GM21723 (cell line): ENCODE data around the gene GRIA3.

ENCODE experiments used
- ATAC-seq: cut with Tn5 transposase; IDR thresholded peaks from one replicate; pipeline ENCODE4 v1.9.1; 2021; ENCODE audit warnings: mild to moderate bottlenecking, moderate library complexity; ENCODE audit not compliant: unreplicated experiment

Gene GRIA3

DNA sequence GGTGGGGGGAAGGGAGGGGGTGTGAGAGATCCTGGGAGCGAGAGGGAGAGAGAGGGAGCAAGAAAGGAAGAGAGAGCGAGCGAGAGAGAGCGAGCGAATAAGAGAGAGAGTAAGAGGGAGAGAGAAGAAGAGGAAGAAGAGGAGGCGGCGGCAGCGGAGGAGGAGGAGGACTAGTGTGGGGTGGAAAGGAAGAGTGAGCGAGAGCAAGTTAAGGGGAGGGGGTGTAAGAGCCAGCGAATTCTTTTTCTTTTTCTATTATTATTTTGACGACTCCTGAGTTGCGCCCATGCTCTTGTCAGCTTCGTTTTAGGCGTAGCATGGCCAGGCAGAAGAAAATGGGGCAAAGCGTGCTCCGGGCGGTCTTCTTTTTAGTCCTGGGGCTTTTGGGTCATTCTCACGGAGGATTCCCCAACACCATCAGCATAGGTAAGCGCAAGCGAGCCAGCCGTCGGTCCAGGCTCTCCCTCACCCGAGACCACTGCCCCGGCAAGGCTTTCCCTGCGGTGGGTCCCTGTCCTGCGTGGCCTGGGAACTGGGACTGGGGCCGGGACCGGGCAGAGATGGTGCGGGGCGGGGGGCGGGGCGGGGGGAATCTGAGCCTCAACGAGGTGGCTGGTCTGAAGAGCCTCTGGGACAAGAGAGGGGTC lies at the start of gene GRIA3:
Gene GRIA3 (plus strand): TSS at position 60 of the 647 bp plus-strand sequence. CDS start 258 bp downstream, at position 318.
- ATAC-seq, result no peak

DNA sequence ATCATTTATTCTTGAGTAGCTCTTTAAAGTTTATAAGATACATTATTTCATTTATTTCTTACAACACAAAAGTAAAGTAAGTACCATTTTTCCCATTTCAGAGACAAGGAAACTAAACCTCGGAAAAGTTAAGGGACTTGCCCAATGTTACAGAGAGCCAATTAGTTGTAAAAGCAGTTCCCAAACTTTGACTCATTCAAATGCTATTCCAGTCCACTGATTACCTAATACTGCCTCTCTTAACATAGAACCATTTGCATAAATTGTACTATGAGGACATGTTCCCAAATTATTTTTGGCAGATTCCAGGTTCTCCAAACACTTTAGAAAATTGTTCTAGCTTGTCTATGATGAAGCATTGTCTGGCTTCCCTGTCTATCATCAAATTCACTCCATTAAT lies 45.6 kb upstream of the GRIA3 start:
- no peak for ATAC-seq

DNA sequence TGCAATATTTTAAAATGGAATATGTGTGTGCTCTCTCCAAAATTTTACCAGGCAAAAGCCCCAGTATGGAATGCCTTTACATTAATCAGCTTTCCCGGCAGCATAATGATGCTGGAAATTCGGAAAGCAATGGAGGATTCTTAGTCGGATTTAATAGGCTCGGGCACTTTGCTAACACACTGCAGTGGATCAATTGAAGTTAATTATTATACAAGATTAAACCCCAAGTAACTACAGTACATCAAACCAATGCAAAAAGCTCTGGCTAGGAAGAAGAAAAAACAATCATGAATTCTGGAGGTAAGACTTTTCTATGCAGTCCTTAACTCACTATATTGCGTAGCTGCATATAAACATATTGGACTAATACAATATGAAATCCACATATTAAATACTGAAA lies 43.6 kb upstream of the GRIA3 start:
- no peak for ATAC-seq

DNA sequence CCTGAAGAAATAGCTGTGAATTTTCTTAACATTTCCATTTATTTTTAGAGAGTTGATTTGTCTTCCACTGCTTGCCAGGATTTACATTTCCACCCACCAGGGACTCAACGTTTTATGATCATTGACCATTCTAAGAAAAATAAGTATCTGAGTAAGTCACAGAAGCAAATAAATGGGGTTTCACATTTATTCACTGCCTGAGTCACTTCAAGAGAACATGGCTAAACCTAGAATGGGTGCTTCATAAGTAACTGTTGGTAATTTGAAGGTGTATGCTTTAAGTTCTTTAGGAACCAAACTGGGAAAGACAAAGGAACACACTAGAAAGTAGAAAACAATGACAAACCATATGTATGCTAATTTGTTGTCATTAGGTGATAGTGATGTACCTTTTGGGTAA lies 43.2 kb upstream of the GRIA3 start:
- ATAC-seq, result no peak

DNA sequence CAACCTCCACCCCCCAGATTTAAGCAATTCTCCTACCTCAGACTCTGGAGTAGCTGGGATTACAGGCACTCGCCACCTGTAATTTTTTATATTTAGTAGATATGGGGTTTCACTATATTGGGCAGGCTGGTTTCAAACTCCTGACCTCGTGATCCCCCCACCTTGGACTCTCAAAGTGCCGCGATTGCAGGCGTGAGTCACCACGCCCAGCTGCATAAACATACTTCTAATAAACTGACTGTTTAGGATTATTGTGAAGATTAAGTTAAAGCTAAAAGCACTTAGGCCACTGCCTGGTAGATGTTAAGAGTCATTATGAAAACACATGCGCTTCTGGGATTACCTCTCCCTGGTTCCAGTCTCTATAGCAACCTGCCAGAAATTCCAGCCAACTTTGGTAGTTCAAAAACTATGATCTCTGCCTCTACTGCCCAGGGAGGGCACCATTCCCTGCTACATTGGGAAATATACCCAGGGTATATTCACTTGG lies 30.2 kb upstream of the GRIA3 start:
- ATAC-seq, result no peak

DNA sequence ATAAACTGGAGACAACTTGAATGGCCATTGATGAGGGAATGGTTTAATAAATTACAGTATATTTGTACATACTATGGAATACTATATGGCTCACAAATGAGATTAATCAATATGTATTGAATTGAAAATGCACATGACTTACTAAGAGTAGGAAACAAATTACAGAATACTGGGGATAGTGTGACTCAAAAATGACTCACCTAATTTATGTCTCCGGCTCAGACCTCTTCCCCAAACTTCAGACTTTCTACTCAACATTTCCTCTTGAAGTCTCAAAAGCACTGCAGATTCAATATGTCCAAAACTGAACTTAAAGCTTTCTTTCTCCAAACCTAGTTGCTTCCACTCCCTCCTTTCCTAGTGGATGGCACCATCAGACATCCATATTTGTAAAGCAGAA lies 28.8 kb upstream of the GRIA3 start:
- no peak for ATAC-seq

DNA sequence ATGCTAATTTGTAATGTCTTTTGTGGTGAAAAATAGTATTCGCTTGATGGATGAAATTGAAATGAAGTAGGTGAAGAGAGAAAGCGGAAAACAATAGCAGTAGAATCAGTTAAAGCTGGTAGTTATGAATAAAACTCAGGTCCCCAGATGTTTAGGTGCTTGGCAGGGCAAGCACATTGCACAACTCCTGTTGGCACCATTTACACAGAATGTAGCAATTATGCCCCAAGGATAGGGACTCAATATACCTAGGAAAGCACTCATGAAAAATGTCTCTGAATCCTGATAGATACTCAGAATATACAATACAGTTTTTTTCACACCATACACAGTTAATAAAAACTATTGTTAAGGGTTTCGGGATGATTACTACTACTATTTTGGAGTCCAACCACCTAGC lies 26.5 kb upstream of the GRIA3 start:
- ATAC-seq, result no peak

DNA sequence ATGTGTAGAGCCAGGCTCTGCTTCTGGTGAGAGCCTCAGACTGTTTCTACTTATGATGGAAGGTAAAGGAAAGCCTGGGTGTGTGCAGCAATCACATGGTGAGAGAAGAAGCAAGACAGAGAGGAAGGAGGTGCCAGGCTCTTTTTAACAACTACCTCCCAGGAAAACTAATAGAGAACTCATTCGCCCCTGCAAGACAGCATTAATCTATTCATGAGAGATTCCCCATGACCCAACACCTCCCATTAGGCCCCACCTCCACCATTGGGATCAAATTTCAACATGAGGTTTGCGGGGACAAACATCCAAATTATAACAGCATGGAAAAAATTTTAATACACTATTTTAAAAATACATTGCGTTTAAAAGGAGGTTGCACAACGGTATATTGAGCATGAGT lies 24.7 kb upstream of the GRIA3 start:
- no peak for ATAC-seq

DNA sequence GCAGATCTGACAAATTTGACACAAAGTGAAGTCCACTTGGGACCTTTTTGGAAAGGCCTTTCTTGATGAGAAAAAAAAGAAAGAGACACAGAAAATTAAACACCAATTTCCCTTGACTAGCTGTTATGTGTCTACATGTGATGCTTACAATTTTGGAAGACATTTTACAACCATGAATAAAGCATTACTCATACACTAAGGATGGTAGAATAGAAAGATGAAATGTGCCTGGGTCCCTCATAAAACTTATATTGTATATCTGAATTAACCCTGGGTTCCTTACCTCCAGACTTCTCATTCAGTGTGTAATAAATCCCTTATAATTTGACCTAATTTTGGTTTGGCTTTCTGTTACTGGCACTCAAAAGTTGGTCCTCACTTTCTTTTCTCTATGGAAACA lies 16.5 kb upstream of the GRIA3 start:
- no peak for ATAC-seq

DNA sequence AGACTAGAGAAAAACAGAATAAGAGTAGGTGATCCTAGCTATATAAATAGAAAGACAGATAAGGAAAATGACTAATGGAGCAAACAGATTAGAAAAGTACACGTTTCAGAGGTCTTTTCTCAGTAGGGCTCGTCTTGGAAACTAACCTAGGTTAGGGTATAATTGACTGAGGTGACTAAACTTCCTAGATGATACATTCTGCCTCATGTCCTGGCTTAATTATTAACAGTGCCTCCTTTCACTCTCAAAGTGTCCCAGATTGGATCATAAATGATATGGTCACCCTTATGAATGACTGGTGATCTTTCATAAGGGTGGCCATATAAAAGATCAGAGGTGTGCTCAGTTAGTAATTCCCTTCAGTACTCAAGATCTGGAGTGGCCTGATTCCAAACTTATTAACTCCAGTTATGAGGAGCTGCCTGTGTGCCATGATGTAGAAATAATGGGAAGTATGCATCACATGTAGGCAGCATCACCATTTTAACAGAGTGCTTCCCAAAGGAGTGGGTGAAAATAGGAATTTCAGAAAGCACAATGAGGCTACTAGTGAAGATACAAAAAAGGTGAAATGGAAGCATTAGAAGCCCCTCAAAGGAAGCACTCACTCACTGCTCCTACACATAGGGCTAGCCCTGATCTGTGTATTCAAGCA lies 14.7 kb upstream of the GRIA3 start:
- no peak for ATAC-seq

DNA sequence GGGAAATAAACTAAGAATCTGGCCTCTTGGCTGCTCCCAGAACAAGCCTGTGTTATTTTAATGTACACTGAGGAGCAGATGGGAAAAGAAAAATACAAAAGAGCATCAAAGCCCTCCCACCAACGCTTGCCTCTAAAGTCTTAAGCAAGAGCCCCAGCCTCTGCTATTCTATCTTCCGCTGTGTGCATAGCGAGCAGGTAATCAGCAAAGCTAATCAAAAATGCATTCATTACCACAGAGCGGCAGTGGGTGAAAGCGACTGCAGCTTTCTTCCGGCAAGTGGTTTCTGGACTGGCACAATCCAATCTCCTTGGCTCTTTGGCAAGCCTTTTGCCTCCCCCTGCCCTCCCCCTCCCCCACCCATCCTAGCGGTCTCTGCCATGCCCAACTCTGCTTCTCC lies 13.5 kb upstream of the GRIA3 start:
- no peak for ATAC-seq

DNA sequence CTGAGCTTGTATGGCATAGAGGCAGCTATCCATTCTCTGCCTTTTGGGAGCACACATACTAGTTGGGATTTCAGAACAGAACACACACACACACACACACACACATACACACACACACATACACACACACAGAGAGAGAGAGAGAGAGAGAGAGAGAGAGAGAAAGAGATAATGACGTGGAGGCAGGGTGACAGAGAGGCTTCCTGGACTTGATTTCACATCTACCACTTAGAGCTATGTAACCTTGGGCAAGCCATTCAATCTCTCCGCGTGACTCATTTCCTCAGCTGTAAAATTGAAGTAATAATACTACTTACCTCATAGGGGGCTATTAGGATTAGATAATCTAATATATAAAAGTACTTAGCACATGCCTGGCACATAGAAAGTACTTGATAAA lies 12.3 kb upstream of the GRIA3 start:
- no peak for ATAC-seq

DNA sequence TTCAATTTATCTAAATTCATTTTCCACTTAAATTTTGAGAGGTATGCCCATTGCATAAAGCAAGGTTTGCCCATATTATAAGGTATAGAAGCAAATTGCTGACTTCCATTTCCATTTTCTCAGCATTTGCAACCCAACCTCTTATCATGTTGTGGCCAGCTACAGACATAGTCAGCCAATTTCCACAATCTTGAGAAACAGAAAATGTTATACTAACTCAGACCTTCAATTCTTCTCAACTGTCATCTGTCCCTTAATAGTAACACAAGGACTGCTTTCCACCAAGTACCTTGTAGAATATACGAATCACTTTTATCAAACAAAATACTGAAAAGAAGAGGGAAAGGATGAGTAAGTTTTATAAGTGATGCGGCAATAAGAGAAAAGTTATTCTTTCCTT lies 11.2 kb upstream of the GRIA3 start:
- no peak for ATAC-seq

DNA sequence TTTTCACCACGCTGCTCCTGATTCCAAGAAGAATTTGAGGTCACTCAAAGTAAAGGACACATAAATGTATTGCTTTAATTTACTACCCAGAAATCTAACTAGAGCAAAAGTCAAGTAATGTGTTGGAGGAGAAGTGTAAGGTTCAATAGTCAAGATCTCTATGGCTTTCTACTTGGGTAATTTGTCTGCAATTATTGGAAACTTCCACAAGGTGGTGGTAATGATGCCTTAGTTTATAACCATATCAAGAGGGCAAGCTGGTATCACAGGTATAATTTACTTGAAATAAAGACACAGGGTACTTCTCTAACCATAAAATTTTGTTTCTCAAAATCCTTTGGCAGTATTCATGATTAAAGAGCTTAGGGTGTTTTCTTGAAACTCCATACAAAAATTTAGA lies 10.2 kb upstream of the GRIA3 start:
- no peak for ATAC-seq

DNA sequence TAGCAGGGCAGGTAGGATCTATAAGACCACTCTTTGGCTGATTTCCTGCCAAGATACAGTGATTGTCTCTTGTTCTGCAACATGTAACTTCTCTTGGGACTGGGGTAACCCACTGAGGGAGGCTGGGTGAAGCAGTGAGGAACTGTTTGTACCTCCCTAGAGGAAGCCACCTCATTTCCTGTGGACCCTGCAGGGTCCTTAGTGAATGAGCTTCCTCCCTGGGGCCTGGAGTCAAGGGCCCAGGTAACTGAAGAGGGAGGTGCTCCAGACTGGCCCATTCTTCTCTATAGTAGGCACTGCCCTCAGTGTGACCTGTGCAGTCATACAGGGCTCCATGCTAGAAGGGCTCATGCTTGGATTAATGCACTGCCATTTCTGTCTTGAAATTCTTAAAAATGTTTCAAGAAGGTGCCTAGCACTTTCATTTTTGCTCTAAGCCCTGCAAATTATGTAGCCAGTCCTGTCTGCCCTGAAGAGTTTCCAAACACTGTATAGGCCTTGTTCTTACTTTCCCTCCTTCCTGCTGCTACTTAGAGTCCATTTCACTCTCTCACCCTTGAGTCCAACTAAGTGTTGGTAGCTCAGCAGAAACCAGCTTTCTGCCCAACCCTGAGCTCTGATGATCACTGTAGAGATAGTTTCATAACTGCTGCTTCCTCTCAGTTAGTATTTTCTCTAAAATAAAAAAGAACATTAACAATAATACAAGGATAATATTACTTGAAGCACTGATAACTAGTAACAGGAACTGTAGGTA lies 8.5 kb upstream of the GRIA3 start:
- ATAC-seq, result no peak

DNA sequence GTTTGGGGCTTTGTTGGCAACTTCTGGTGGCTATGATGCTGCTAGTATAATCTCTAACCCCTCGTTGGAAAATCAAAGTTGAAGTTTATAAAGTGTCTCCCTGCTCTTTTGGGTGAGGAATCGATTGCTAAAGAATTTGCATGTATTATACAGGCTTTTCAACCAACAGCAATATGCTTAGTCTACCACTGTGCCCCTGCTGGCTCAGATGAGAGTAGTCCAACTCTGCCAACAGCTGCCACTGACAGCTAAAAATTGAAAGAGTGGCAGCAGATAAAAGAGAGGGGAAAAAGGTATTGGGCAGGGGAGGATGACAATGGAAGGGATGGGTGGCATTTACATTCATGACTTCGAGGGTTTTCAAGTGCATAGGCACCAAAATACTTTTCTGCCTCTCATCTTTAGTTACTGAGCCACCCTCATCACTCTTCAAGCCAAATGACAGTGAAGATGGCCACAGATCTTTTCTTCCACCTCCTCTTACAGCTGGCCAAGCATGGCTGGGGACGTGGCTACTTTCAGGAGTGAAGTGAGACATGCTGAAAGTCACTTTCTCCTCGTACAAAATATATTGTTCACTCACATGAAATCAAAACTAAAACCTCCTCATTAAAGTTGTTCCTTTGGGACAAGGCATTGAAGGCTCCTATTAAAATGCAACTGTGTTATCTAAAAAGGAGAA lies 2.7 kb upstream of the GRIA3 start:
- no peak for ATAC-seq

DNA sequence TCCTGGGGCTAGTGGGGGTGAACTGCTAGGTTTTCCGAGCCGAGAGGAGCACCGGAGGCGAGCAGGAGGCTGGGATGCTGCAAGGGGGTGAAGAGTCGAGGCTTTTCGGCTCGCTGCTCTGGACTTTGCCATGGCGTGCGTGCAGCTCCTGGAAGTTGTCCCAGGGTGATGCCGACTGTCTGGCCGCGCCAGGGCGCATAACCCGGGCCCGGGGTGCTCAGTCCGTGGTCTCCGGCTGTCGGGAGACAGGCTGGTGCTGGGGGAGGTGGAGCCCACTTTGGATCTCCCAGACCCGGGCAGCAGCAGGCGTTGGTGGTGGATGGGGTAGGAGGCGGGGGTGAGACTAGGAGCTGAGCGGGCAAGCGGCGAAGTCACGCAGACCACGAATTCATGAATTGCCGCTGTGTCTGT lies 793 bp downstream of the GRIA3 start:
- ATAC-seq, result no peak

DNA sequence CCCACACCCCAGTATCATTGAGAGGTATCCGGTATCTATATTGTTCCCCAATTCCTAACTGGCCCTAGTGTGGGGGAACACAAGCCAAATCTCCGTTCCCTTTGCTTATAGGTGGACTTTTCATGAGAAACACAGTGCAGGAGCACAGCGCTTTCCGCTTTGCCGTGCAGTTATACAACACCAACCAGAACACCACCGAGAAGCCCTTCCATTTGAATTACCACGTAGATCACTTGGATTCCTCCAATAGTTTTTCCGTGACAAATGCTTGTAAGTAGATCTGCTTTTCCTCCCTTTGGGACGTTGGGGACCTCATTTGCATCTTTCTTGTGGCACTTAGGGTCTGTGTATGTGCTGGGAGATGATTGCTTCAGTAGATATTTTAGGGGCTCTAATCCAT lies 1.6 kb downstream of the GRIA3 start:
- no peak for ATAC-seq

DNA sequence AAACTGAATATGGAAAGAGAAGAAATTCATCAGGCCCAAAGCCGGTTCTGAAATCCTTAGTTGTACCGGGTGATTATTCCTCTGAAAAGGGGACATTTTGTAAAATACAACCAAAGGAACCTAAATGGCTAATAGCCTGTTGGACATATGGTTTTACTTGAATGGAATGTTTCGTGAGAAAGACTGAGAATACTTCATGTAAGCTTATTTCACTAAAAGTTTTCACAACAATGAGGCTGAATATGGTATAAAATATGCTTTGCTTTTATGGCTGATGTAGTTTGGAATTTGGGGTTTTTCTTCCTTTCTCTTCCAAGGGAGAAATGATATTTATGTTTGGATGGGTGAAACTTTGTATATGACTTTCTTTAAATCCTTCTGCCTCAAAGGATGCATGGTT lies 2.7 kb downstream of the GRIA3 start:
- no peak for ATAC-seq

DNA sequence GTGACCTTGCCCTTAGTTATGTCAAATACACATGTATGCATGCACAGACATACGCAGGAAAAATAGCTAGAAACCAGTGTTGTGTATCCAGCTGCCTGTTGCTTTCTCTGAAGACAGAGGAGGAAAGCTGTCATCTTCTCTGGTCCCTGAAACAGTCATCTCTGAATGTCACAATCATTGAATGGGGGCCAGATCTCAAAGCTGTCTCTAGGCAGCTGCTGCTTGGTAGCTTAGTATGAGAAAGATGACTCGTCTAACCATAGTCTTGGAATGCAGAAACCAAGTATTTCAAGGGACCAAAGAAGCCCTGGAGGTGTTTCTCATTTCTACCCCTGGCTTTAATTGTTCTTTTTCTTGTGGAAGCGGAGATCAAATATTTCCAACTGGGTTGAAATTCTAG lies 4.0 kb downstream of the GRIA3 start:
- no peak for ATAC-seq

DNA sequence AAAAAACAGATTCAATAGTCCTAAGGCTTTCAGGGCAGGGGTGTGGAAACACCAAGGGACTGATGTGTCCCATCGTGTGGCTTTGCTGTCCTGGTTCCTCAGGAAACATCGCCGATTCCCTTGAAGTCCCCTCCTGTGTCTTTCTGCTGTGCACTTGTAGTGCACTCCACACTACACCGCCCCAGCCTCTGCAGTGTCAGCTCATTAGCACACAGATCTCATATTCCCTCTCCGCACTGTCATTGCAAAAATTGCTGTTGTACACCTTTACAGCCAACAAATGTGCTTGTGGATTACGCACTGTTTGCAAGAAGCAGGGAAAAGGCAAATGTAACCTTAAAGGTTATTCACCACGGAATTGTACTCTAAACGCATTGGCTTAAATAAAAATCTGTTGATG lies 5.3 kb downstream of the GRIA3 start:
- ATAC-seq, result no peak

DNA sequence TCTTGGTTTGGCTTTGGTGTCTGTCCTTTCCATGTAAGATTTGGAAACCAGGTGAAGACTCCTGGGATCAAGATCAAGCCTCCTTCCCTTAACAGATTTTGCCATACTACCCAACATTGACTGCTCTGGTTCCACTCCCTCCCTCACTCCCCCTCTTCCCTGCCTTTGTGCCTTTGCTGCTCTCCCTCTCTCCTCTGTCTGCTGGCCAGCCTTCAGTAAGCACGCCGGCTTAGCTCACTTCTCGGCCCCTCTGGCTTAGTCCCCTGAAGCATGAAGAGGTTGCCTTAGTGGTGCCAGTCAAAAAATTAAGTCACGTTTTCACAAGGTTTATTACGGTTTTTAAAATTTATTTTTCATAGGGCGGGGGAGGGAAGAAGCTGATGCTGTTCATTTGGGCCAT lies 6.0 kb downstream of the GRIA3 start:
- no peak for ATAC-seq
